Measurements from ENCODE around the gene BANP.
A peak's percentile ranks its signal among the peaks of the same experiment; 100 is the strongest.
"Not testable (repeated sequence)": the region's sequence is repeated elsewhere in the genome, so short reads cannot be mapped to it uniquely, and the experiment has no call there.

BANP gene, protein sequence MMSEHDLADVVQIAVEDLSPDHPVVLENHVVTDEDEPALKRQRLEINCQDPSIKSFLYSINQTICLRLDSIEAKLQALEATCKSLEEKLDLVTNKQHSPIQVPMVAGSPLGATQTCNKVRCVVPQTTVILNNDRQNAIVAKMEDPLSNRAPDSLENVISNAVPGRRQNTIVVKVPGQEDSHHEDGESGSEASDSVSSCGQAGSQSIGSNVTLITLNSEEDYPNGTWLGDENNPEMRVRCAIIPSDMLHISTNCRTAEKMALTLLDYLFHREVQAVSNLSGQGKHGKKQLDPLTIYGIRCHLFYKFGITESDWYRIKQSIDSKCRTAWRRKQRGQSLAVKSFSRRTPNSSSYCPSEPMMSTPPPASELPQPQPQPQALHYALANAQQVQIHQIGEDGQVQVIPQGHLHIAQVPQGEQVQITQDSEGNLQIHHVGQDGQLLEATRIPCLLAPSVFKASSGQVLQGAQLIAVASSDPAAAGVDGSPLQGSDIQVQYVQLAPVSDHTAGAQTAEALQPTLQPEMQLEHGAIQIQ

DNA sequence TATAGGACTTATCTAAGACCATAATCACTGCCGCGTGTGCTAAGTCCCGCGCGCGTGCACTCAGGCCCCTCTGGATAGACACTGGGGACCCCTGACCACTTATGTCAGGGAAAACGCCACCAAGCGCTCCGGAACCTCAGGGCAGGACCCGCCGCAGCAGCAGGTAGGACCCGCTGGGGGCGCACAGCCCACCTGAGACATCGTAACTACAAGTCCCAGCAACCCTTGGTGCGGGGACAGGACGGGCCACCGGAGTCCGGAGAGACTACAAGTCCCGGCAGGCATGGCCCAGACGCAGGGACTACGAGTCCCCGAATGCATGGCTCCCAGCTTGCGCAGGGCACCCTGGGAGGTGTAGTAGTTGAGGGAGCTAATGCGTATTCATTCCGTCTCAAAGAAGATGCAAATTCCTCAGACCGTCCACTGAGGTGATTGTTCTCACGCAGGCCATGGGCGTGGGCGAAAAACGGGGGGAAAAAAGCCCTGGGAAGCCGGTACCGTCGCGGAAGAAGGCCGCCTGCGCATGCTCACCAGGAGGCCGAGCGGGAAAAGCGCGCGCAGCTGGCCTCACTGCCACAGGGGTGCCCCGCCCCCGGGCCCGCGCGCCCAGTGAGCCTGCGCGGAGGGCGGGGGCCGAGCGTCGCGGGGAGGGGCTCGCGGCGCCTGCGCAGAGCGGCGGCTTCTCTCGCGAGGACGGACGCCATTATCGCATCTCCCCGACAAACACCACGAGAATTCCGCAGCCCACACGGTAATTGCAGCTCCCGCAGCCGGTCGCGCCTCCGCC lies at the start of gene BANP:
BANP (plus strand) TSS at position 670 of the 787 bp plus-strand sequence. CDS start 23,682 bp downstream, outside the sequence.
- peak; percentile 98 for DNase-seq (ENCODE audit: low read depth)

DNA sequence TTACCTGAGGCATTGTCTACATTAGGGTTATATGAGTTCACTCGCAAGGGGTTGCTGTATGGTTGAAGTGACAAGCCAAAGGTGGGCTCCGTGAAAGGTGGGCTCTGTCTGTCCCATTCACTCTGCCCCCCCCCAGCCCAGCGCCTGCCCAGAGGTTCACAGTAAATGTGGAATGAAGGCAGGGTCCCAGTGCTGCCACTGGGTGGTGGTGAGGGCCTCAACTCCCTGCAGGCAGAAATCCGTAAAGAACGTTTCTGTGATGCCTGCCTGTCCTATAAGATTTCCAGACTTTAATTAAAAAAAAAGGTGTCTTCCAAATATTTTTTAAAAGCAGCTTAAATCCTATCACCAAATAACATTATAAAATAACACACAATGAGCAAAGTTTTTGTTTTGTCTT lies 46.3 kb upstream of the BANP start:
- not testable (repeated sequence) for DNase-seq (ENCODE audit: low read depth)

DNA sequence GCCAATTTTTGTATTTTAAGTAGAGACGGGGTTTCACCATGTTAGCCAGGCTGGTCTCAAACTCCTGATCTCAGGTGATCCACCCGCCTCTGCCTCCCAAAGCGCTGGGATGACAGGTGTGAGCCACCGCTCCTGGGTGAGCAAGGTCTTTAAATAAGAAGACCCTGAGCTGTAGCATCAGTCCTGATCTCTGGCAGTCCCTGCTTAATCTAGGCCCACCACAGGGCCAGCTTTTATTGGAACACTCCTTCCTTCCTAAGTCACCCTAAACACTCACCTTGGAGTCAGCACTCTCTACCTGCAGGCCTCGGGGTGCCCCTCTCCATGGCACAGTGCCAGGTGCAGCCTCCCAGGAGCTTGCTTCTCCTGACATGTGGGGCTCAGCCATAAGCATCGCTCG lies 45.7 kb upstream of the BANP start:
- DNase-seq (ENCODE audit: low read depth), result not testable (repeated sequence)

DNA sequence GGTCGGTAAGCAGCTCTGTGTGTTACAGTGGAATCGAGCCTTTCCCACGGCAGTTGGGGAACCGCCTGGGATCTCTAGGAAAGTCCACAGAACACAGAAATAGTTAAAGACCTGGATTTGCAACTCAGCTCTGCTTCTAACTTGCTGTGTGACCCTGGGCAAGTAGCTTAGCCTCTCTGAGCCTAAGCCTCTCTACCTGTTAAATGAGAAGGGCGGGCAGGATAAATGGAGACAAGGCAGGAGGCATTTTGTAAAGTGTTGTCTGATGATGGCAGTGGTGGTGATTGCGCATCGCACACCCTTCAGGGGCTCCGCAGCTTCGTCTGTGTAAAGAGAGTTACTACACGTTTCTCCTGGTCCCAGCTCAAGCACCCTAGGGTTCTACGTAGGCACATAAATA lies 43.1 kb upstream of the BANP start:
- not testable (repeated sequence) for DNase-seq (ENCODE audit: low read depth)

DNA sequence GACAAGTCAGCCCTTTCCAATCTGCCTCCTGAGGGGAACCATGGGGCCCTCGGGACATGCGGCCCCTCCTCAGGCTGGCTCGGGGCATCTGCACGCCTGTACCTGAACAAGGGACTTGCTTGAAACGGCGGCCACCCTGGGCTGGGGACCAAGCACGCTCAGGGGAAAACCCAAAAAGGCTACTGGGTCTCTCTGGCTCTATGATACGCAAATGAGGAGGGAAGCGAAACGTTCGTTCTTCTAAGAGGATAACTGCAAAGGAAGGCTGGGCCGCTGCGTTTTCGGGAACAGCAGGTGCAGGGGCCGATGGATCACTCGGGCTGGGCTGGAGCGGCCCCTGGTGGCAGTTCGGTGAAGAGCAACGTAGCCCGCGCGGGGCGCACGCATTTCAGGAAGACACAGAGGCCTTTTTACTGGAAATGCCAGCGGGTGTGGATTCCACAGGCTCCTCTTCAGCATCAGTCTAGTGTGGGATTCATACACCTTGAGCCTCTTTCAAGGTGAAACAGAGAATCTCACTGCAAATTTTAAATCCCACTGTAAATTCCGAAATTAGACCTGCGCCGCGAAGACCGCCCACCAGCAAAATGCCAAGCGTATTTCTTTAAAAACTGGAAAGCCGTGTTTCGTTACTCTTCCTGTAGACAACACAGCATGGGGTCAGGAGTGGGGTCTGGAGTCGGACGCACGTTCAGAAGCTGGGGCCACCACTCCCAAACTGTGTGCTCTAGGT lies 41.9 kb upstream of the BANP start:
- peak; percentile 47 for DNase-seq (ENCODE audit: low read depth)

DNA sequence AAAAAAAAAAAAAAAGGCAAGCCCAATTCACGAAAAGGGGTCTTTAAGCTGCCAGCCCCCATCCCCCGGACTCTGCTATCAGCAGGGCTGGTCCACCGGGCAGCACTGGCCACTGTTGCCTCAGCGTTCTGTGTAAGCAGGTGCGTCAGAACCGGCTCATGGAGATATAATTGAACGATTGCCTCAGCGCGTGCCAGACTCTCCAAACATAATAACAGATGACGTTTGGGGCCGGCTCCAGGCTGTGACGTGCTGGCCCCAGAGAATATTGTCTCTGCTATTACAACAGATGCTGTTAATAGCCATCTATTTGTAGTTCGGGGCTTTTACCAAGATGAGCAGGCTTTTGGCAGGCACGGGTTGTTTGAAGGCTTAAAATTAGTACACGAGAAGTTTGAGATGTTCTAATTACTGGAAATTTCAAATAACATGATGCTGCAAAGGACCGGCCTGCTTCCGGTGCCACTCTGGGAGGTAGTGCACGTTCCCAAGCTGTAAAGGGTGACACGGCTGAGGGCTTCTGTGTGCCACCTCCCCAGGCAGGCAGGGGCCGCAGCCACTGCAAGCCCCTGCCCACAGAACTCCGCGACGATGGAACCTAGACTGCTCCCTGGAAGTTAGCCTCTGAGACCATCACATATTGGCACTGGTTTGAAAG lies 40.0 kb upstream of the BANP start:
- DNase-seq (ENCODE audit: low read depth), result peak; percentile 95

DNA sequence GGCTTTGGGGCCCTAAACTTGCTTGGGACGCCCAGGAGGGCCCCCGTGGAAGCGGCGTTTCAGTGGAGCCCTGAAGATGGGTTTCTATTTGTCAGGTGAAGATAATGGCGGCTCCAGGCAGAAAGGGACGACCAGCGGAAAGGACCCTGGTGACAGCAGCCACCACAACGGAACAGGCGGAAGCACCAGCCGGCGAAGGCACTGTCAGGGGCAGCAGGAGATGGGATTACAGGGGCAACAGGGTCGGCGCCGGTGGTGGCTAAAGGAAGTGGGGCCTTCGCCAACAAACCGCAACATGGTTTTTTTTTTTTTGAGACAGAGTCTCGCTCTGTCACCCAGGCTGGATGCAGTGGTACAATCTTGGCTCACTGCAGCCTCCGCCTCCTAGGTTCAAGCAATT lies 38.5 kb upstream of the BANP start:
- not testable (repeated sequence) for DNase-seq (ENCODE audit: low read depth)

DNA sequence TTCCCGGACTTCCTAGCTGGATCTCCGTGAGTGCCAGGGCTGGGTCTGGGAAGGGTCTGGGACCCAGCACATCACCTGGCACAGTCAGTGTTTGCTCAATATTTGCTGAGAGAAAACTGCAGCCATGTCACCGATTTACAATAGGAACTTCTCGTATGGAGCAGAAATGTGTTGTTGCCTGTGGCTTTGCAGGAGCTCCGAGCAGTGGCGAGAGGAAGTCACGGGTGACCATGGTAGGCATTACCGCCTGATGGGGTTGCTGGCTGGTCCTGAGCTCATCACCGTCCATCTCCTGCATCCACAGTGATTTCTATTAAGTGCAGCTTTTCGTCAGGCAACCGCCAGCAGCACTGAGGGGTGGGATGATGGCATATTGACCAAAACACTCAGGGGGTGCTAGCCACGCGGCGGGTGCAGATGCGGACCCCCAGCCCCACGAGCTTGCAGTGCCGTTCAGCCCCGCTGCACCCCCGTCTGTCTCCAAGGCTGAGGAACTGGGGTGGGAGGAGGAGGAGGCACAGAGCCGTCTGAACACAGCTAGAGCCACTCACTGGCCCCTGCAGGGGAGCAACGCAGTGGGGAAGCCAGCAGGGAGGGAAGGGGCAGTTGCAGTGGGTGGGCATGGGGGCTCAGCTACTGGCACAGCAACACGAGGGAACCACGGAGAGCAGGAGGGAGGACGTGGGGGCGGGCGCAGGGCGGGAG lies 37.1 kb upstream of the BANP start:
- not testable (repeated sequence) for DNase-seq (ENCODE audit: low read depth)

DNA sequence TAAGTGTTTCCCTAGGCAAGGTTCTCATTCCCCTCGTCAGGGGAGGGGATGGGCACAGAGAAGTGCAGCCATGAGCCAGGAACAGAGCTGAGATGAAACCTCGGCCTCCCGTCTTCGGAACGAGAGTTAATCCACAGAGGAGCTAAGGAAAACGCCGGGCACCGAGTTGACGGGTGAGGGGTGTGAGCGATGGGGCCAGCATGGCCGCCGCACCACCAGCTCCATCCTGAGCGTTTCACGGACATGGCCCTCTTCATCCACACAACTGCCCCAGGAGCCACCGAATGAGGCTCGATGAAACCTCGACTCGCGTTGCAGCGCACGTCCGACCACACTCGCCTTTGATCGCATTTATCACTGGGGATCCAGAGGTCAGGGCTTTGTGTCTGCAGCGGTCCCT lies 36.4 kb upstream of the BANP start:
- no peak for DNase-seq (ENCODE audit: low read depth)

DNA sequence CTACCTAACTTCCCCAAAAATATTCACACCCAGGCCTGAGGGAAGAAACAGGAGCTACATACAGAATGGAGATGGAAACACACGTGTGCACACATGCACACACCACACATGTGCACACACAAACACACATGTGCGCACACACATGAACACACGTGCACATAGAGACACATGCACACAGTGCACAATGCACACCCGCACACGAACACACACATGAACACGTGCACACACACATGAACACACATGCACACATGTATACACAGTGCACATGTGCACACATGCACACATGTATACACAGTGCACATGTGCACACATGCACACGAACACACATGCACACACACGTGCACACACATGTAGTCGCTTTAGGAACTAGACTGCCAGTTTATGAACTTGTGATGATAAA lies 33.7 kb upstream of the BANP start:
- no peak for DNase-seq (ENCODE audit: low read depth)

DNA sequence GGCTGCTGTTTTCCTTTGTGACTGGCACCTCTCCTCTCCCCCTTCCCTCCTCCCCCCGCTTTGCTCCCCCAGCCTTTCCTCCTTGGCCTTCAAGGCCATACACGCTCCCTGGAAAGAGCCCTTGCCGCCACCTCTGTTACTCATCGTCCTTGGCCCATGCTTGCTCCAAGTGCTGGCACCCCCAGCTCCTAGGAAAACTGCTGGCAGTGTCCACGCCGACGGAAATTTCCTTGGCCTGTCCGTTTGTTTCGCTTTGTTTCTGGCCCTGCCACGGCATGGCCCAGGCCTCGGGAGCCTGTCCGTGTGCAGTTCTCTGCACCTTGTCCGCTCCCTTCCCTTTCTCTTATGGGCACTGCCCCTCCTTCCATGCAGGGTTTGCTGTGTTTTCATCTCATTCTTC lies 32.9 kb upstream of the BANP start:
- peak; percentile 79 for DNase-seq (ENCODE audit: low read depth)

DNA sequence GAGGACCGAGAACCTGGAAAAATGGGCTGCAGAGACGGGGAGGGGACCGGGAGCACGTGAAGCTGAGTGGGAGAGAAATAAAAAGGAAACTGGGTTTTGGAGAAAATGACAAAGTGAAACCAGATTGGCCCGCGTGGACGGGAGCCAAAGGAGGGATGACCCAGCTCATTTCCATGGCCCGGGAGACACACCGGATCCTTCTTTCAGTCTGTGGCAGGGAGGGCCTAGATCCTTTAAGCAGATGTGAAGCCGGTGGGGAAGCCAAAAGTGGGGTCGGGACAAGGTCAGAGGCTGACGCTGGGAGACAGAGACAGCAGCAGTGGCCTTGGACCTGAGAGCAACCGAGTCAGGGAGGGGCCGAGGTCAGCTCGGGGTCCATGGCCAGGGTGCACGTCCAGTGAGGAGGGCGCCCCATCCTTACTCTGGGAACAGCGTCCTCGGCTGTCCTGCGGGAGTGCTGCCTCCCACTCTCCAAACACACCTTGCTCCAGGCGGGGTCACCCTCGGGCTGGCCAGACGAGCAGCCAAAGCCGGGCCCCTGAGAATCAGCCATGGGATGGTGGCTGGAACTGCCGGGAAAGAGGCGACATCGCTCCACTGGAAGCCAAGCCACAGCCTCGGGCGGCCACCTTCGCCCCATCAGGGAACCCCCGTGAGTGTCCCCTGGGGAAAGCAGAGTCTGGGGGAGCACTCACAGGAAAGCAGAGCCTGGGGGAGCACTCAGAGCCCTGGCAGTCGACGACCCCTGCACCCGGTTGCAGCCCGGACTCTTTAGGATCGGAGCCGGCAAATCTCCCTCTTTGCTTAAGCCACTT lies 32.2 kb upstream of the BANP start:
- peak; percentile 57 for DNase-seq (ENCODE audit: low read depth)

DNA sequence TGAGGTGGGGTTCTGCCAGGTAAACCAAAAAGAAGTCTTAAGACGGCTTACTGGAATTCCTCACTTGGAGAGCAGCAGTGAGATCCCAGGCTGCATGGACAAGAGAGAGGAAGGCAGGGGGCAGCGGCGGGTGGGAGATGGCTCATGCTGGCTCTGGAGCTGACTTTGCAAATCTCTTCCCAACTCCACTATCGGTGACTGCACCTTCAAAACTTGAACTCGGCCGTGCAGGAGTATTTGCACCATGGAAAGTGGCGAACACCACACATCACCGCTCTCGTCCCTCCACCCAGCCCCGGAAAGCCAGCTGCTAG lies 31.6 kb upstream of the BANP start:
- no peak for DNase-seq (ENCODE audit: low read depth)

DNA sequence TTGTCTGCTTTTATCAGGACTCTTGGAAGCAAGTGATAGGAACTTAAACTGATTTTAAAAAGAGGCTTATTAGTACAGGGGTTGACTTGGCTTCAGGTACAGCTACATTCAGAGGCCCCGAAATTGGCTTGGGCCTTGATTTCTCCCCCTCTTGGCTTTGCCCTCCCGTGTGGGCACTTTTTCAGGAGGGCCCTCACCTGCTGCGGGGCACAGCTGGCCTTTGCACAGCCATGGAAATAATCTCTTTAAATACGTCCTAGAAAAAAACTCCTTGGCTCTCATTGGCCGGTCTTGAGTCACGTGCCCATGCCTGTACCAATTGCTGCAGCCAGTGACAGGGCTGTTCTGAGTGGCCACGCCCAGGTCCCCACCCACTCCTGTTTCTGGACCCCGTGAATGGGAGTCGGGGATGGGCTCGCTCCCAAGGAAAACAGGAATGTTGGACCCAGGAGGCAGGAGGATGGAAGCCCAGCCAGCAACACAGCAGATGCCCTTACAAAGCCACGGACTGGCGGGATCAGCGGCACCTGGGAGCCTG lies 29.9 kb upstream of the BANP start:
- DNase-seq (ENCODE audit: low read depth), result no peak

DNA sequence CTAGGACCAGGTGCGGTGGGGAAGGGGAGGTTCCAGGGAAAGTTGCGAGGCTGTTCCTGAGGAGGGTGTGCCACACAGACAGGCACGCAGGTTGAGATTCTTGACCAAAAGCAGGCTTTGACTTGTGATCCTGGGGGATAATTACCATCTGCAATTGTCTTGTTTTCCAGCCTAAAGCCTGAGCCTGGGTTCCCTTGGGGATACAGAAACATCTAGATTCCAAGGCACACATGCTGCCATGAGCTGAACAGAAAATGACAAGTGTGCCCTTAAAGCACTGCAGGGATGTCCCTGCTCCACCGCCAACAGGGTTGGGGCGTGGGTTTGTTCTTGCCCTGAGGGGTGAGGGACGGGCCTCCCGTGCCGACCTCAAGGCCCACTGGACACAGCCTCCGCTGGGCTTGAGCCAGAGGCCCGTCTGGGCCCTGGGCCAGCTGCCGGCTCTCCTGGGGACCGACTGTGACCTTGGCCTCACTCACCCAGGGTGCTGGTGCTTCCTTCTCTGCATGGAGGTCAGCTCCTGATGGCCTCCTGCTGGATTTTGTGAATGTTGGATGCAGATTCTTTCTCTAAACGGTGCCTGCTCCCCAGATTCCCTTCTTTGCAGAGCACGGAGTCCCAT lies 28.9 kb upstream of the BANP start:
- peak; percentile 22 for DNase-seq (ENCODE audit: low read depth)

DNA sequence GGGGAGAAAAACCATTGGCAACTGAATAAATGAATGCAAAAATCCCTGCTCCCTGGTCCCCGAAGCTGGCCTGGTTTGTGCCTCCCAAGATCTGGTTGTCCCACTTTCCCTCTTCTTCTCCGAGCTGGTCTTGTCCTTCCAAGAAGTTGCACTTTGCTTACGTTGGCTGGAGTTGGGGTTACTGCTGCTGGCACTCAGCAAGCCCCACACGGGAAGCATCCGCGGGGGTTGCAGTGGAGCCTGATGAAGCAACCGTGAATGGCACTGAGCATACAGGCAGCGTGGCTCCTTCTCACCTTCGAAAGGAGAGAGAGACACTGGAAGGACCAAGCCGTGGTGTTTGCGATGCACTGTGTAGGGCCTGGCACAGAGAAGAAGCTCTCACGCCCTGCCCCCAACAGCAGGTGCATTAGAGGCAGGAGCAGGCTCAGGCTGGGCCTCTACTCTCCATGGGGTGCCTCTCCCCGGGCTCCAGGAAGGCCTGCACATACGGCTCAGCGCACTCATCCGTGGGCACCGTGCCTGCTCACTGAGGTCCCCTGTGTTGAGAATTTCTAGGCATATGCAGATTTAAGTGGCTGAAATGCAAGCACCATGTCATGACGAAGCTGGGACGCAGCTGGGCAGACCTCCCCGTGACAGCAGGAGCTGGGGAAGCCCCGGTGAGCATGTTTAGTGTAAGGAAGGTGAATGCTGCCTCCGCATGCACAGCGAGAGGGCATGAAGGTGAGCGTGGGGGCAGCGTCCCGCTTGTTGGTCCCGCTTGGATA lies 27.0 kb upstream of the BANP start:
- no peak for DNase-seq (ENCODE audit: low read depth)

DNA sequence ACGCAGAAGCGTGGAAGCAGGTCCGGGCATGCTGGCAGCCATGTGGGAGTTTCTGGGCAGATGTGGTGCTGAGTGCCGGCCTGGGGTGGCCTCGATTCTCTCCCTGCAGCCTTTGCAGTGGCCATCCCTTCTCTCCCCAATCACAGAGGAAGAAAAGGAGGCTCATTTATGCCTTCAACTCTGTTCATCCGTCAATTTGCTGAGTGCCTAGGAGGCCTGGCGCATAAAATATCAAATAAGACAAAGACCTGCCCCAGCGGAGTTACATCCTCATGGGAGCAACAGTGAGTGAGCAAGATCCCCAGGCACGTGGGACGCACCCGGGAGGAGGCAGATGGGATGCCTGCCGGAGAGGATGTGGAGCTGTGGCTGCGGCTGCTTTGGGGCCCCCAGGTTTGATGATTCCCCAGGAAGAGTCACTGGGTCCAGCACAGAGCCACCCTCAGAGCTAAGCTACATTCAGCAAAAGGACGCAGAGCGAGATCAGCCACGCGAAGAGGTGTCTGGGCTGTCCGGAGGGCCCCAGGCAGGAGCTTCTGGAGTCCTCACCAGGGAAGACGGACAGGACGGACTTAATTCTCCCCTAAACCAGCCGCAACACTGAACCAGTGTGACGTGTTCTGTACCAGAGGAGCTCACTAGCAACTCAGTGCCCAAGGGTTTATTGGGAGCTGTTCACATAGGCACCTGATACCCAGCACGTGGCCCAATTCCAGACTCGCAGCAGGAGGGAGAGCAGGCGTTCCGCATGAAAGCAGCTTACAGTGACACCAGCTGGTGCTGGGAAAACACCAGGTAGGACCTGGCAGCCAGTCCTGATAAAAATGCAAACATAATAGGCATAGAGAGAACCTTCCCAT lies 26.2 kb upstream of the BANP start:
- DNase-seq (ENCODE audit: low read depth), result no peak

All from fibroblast of gingiva (primary cell).